LNCAP (cell line): ENCODE measurements around the gene TMC5.
A peak's percentile ranks its signal among the peaks of the same experiment; 100 is the strongest.

Source experiments
- TF ChIP-seq, protein P1 (sequence below): fragments of 450-650 bp; IDR thresholded peaks from 2 replicates; pipeline ENCODE4 v1.5.1; 2017; ENCODE audit warnings: mild to moderate bottlenecking

The TMC5 gene, protein sequence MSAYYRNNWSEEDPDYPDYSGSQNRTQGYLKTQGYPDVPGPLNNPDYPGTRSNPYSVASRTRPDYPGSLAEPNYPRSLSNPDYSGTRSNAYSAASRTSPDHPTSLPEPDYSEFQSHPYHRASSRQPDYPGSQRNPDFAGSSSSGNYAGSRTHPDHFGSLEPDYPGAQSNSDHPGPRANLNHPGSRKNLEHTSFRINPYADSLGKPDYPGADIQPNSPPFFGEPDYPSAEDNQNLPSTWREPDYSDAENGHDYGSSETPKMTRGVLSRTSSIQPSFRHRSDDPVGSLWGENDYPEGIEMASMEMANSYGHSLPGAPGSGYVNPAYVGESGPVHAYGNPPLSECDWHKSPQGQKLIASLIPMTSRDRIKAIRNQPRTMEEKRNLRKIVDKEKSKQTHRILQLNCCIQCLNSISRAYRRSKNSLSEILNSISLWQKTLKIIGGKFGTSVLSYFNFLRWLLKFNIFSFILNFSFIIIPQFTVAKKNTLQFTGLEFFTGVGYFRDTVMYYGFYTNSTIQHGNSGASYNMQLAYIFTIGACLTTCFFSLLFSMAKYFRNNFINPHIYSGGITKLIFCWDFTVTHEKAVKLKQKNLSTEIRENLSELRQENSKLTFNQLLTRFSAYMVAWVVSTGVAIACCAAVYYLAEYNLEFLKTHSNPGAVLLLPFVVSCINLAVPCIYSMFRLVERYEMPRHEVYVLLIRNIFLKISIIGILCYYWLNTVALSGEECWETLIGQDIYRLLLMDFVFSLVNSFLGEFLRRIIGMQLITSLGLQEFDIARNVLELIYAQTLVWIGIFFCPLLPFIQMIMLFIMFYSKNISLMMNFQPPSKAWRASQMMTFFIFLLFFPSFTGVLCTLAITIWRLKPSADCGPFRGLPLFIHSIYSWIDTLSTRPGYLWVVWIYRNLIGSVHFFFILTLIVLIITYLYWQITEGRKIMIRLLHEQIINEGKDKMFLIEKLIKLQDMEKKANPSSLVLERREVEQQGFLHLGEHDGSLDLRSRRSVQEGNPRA

DNA sequence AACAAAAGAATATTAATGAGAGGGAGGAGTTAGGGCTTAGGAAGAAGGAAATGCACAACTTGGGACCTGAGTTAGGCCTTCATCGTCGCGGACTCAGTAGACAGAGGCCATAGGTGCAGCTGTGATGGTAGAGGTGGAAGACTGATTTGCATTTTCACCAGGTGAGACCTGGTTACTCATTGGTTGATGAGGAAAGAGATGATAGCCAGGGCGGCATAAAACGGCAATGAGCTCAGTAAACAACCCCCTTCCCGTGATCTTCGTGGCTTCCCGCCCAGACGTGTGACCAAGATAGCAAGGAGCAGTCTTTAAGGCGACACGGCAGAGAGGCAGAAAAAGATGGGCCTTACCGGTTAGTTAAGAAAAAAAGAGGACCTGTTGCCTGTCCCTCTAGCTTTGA is at the start of gene TMC5:
Gene TMC5, plus strand, starts transcription at position 244 of the 400 bp plus-strand sequence. CDS start 22,156 bp downstream, outside the sequence.
- TF ChIP-seq, protein P1, sequence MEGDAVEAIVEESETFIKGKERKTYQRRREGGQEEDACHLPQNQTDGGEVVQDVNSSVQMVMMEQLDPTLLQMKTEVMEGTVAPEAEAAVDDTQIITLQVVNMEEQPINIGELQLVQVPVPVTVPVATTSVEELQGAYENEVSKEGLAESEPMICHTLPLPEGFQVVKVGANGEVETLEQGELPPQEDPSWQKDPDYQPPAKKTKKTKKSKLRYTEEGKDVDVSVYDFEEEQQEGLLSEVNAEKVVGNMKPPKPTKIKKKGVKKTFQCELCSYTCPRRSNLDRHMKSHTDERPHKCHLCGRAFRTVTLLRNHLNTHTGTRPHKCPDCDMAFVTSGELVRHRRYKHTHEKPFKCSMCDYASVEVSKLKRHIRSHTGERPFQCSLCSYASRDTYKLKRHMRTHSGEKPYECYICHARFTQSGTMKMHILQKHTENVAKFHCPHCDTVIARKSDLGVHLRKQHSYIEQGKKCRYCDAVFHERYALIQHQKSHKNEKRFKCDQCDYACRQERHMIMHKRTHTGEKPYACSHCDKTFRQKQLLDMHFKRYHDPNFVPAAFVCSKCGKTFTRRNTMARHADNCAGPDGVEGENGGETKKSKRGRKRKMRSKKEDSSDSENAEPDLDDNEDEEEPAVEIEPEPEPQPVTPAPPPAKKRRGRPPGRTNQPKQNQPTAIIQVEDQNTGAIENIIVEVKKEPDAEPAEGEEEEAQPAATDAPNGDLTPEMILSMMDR, result no peak

DNA sequence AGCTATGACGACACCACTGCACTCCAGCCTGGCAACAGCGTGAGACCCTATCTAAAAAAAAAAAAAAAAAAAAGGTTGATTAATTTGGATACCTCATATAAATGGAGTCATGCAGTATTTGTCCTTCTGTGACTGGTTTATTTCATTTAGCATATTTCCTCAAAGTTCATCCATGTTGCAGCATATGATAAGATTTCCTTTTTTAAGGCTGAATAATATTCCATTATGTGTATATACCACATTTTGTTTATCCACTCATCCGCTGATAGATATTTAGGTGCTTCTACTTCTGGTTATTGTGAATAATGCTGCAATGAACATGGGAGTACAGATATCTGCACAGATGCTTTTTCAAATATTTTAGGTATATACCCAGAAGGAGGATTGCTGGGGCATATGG is 43.3 kb upstream of the TMC5 start:
- TF ChIP-seq, protein P1, result no peak

DNA sequence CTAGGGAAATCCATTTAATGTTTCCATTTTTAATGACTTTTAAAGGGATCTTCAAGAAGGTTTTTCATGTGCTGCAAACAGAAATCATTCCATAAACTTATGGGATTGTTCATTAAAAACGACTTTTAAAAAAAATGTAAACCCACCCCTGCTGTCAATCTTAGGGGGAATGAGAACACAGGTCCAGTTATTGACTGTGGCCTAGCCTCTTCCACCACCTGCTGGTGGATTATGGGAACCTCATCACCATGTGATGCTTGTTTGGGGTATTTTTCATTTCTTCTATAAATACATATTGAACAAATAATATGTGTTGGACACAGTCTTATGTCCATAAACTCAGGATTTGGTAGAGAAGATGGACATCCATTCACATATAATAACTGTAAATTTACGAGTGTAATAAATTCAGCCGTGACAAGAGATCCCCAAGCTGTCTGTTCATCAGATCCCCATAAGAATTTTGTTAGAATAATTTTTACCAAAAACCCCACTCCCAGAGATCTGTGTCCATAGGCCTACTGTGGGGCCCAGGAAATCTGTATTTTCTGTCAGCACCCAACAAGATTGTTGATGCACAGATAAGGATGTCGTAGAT is 42.0 kb upstream of the TMC5 start:
- TF ChIP-seq, protein P1, result peak; percentile 92

DNA sequence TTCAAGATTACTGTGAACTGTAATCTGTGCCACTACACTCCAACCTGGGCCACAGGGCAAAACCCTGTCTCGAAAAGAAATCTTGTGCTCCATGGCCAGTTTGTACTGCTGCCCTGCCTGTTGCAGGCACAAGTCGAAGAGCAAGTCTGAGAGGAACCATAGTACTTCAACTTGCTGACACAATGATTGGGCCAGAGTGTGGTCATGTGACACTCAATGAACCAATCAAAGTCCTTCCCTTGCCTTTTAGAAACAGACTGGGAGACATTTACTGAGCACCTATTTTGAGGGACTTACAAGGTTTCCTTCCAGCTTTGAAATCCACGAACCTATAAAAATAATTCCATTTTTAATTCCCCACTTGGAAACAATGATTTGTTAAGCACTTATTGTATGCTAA is 39.8 kb upstream of the TMC5 start:
- TF ChIP-seq, protein P1, result no peak

DNA sequence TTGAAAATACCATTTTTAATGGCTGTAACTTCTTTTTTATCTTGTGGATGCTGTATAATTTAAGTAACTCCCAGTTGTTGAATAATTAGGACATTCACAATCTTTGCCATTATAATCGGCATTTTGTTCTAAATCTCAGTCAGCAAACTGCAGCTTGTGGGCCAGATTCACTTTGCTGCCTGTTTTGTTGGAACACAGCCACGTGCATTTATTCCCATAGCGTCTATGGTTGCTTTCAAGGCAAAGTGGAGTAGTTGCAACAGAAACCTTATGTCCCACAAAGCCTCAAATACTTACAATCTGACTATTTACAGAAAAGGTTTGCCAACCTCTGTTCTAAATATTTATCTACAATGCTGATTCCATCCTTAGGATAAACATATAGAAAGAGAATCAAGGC is 39.2 kb upstream of the TMC5 start:
- TF ChIP-seq, protein P1, result no peak

DNA sequence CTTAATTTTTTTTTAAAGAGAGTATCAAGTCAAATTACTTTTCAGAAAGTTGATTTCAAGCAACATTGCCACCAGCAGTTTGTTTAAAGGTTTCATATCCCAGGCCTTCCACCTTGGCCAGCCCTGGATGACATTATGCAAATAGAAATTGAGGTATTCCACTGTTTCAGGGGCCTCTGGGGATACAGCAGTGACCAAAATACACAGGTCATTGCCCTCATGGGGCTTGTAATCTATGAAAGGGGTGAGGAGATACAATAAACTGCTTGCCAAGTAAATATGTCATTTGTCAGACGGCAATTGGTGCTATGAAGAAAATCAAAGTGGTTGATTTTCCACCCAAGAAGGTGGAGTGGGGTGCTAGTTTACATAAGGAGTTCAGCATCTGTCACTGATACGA is 37.8 kb upstream of the TMC5 start:
- TF ChIP-seq, protein P1, result no peak

DNA sequence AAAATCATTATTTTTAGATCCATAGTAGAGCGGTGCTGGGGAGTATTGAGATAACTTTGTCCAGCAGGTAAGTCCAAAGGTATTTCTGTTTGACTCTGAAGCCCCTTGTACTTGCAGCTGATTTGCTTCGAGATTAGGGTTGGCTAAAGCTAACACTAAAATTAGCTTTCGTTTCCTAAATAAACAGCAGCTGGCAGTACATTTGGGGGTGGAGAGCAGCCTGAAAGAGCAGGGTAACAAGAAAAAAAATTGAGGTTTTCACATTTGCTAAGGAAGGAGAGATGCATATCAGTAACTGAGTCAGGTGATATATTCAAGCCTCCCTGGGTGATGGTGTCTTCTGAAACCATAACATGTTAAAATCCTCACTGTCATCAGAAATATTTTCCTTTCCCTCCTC is 37.4 kb upstream of the TMC5 start:
- TF ChIP-seq, protein P1, result no peak
